NT2/D1 (cell line): ENCODE measurements around the gene FCMR.

Experiments used
- SUZ12 ChIP-seq: IDR thresholded peaks from 2 replicates; pipeline ENCODE4 v1.6.1; 2011; ENCODE audit not compliant: insufficient read length, insufficient read depth; ENCODE audit errors: extremely low read depth
- YY1 ChIP-seq: IDR thresholded peaks from 2 replicates; pipeline ENCODE4 v1.6.1; 2011; ENCODE audit not compliant: insufficient read length, insufficient read depth
- ZNF274 ChIP-seq: IDR thresholded peaks from 2 replicates; pipeline ENCODE4 v1.6.1; 2011; ENCODE audit warnings: mild to moderate bottlenecking, low read depth, low read length

DNA sequence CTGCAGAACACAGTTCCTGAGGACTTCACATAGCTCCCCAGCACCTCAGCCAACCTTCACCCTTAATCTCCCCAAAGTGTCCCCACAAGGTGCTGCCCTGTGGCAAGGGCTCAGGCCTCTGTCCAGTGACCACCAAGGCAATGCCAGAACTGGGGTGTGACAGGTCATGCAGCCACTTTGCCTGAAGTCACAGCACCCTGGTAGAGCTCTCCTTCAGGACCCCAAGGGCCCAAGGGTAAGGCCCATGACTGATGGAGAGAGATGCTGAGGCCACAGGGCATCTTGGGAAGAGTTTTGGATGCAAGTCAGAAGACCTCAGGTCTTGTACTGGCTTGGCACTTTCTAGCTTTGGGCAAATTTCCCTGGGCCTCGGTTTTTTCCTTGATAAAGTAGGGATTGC is 783 bp upstream of the FCMR start:
- TF ChIP-seq ZNF274: no peak
- no peak for TF ChIP-seq SUZ12
- TF ChIP-seq YY1: no peak
